ENCODE data around the gene CCER1. TPM values are rescaled to one million over a fixed set of nuclear protein-coding genes. Genes with fewer than 3 reads are reported as not detected.
"Not testable (repeated sequence)": the region's sequence is repeated elsewhere in the genome, so short reads cannot be mapped to it uniquely, and the experiment has no call there.

CCER1 gene
- total RNA-seq = not detected

- DNase-seq = no peak
Observed at GRCh38 chr12:90954921-90955320, at the start of gene CCER1. CCER1 (minus strand) TSS chr12:90955176; CDS start chr12:90954742, 434 bp downstream.

GRCh38 chr12:91003737-91004136 is 48.8 kb upstream of the CCER1 start:
- DNase-seq = no peak

DNA sequence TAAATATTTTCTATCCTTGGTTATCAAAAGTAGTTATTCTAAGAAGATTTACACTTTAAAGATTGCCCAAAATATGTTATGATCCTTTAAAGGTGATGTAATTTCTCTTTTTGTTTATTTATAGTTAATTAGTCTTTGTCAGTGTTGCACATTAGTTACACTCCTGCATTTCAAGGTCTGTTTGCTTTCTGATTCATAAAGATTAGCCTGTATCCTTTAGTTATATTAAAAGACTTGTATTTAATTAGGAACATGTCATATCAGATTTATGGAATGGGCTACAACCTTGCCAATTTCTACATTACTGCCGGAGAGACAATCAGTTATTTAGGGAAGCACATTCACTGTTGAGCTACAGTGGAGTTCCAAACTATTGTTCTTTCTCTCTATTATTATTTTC is 46.3 kb upstream of the CCER1 start:
- no peak for DNase-seq

- no peak for DNase-seq
Observed at GRCh38 chr12:90999966-91000365, 45.0 kb upstream of the CCER1 start.

DNA sequence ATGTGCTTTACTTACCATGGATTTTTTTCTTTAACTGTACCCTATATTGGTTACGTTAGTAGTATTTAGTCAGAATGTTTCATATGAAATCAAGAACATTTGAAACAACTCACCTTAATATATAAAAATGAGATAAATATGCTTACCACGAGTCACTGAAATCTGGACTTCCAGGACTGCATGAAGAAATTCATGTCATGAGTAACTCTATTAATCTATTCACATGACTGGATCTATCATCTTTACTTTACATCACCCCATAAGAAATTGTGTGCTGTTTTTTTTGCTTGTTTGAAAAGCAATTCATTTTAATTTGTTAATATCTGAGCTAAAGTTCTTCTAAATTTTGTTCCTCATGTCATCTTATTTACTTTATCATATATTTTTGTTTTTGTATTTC is 44.6 kb upstream of the CCER1 start:
- DNase-seq = no peak

GRCh38 chr12:90995010-90995409 is 40.0 kb upstream of the CCER1 start:
- no peak for DNase-seq

GRCh38 chr12:90991952-90992465 is 37.0 kb upstream of the CCER1 start:
- no peak for DNase-seq

- DNase-seq = no peak
Observed at GRCh38 chr12:90990611-90991010, 35.6 kb upstream of the CCER1 start.

- peak; percentile 94 for DNase-seq
Observed at GRCh38 chr12:90989686-90990111, 34.7 kb upstream of the CCER1 start.

- no peak for DNase-seq
Observed at GRCh38 chr12:90987520-90987919, 32.5 kb upstream of the CCER1 start.

DNA sequence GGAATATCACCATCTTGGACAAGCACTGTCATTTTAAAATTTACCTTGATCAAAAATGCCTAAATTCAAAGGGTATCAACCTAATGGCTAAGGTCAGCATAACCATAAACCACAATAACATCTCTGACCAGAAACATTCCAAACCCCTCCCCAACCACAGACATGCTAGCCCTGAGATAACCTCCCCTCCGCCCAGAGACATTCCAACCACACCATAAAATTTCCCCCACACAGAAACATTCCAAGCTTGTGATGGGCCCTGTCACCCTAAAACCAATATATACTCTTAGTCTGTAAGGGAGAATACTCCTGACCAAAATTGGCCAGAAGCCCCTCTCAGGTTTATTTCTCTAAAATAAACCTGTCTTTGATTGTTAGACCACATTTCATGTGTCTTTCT is 32.1 kb upstream of the CCER1 start:
- DNase-seq = no peak

DNA sequence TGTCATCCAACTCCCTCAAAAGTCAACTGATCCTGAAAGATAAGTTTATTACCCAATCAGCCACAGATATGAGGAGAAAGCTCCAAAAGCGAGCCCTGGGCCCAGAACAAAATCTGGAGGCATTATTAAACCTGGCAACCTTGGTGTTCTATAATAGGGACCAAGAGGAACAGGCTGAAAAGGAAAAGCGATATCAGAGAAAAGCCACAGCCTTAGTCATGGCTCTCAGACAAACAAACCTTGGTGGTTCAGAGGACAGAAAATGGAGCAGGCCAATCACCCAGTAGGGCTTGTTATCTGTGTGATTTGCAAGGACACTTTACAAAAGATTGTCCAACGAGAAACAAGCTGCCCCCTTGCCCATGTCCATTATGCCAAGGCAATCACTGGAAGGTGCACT is 30.4 kb upstream of the CCER1 start:
- DNase-seq = not testable (repeated sequence)

DNA sequence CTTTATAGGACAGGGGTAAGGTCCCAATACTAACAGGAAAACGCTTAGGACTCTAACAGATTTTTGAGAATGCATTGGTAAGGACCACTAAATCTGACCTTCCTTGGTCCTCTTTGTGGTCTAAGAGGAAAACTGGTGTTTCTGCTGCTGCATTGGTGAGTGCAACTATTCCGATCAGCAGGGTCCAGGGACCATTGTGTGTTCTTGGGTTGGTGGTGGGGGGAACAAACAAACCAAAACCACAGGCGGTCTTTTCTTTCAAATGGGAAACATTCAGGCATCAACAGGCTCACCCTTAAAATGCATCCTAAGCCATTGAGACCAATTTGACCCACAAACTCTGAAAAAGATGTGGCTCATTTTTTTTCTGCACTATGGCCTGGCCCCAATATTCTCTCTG is 29.1 kb upstream of the CCER1 start:
- DNase-seq = no peak

- DNase-seq = no peak
Observed at GRCh38 chr12:90982170-90982569, 27.2 kb upstream of the CCER1 start.

GRCh38 chr12:90979951-90980350 is 25.0 kb upstream of the CCER1 start:
- DNase-seq = peak; percentile 98

DNA sequence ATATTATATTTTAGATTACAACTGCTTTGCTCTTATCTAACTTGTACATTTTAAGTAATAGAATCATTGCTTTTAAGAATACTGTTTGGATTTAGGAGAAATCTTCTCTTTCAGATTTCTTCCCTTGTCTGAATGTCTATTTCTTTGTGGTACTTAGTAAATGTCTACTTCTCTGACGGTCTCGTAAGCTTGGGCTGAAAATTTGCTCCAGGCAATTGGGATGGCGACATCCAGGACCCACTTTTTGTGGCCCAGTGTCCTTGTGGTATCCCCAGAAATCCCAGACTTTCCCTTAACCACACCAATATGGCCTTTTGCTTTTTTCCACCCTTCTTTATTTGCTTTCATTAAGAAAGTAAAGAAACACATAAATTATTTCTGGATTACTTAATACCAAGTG is 24.0 kb upstream of the CCER1 start:
- no peak for DNase-seq

GRCh38 chr12:90978117-90978770 is 23.3 kb upstream of the CCER1 start:
- DNase-seq = peak; percentile 85

- DNase-seq = peak; percentile 66
Observed at GRCh38 chr12:90977224-90977623, 22.2 kb upstream of the CCER1 start.

GRCh38 chr12:90974286-90974685 is 19.3 kb upstream of the CCER1 start:
- no peak for DNase-seq

- peak; percentile 37 for DNase-seq
Observed at GRCh38 chr12:90972226-90972625, 17.2 kb upstream of the CCER1 start.

- no peak for DNase-seq
Observed at GRCh38 chr12:90970911-90971310, 15.9 kb upstream of the CCER1 start.

DNA sequence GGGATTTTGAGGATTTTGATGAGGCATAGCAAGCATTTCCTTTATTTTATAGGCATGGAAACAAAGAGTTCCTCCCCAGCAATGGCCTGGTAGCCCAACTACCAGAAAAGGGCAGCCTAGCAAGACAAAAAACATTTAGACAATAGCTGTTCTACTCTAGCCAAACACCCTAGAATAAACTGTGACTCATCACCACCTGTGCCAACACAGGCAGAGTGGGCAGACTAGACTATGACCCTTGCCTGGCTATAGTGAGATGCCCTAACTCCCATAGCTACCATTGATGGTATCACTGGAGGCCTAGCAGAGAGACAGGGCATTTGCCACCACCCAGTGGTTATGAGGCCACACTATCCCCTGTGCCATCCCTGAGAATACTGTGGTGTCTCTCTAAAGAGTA is 15.5 kb upstream of the CCER1 start:
- no peak for DNase-seq

- DNase-seq = no peak
Observed at GRCh38 chr12:90969851-90970250, 14.9 kb upstream of the CCER1 start.

DNA sequence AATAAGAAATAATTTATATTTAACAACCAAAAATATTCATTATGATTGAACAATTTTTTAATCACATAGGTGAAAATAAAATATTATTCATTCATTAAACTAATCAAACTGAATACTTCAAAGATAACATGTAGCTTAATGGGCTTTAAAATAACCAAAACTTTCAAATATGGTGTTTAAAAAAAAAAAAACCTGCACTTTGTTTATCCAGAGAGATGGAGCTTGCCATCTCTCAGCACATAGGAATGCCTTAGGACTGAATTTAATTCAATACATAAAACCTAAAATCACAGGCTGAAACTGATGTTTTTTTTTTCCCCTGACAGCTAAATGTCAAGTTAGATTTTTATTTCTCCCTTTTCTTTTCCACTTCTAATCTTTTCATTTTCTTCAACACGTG is 14.4 kb upstream of the CCER1 start:
- DNase-seq = no peak

- no peak for DNase-seq
Observed at GRCh38 chr12:90965204-90965603, 10.2 kb upstream of the CCER1 start.
